Measurements from ENCODE around the gene SCAMP1.

Gene SCAMP1

GRCh38 chr5:78496373-78496772 is 136.0 kb downstream of the SCAMP1 start:
- no peak for DNase-seq (ENCODE audit: low read depth)

GRCh38 chr5:78497573-78498533 is 137.4 kb downstream of the SCAMP1 start:
- no peak for DNase-seq (ENCODE audit: low read depth)

- DNase-seq (ENCODE audit: low read depth) = no peak
Observed at GRCh38 chr5:78499485-78499884, 139.1 kb downstream of the SCAMP1 start.

GRCh38 chr5:78500028-78500427 is 139.6 kb downstream of the SCAMP1 start:
- DNase-seq (ENCODE audit: low read depth) = no peak

GRCh38 chr5:78500871-78501270 is 140.5 kb downstream of the SCAMP1 start:
- no peak for DNase-seq (ENCODE audit: low read depth)

- no peak for DNase-seq (ENCODE audit: low read depth)
Observed at GRCh38 chr5:78501411-78502352, 141.3 kb downstream of the SCAMP1 start.

GRCh38 chr5:78503958-78504653 is 143.7 kb downstream of the SCAMP1 start:
- DNase-seq (ENCODE audit: low read depth) = no peak

GRCh38 chr5:78504704-78505677 is 144.6 kb downstream of the SCAMP1 start:
- DNase-seq (ENCODE audit: low read depth) = no peak

GRCh38 chr5:78505860-78506259 is 145.4 kb downstream of the SCAMP1 start:
- no peak for DNase-seq (ENCODE audit: low read depth)

- no peak for DNase-seq (ENCODE audit: low read depth)
Observed at GRCh38 chr5:78506261-78507024, 146.0 kb downstream of the SCAMP1 start.

GRCh38 chr5:78507531-78507930 is 147.1 kb downstream of the SCAMP1 start:
- DNase-seq (ENCODE audit: low read depth) = no peak

- DNase-seq (ENCODE audit: low read depth) = no peak
Observed at GRCh38 chr5:78508186-78508765, 147.9 kb downstream of the SCAMP1 start.

- DNase-seq (ENCODE audit: low read depth) = no peak
Observed at GRCh38 chr5:78509145-78509865, 148.9 kb downstream of the SCAMP1 start.

- no peak for DNase-seq (ENCODE audit: low read depth)
Observed at GRCh38 chr5:78509884-78510769, 149.7 kb downstream of the SCAMP1 start.

GRCh38 chr5:78511121-78511906 is 150.9 kb downstream of the SCAMP1 start:
- no peak for DNase-seq (ENCODE audit: low read depth)

GRCh38 chr5:78512435-78512834 is 152.0 kb downstream of the SCAMP1 start:
- no peak for DNase-seq (ENCODE audit: low read depth)

- no peak for DNase-seq (ENCODE audit: low read depth)
Observed at GRCh38 chr5:78513441-78513840, 153.0 kb downstream of the SCAMP1 start.

Data from stimulated activated CD8-positive, alpha-beta memory T cell treated with anti-CD3 and anti-CD28 coated beads, Interleukin-7, amount 100 ng/mL, for 24 hours (primary cell).